Measurements from ENCODE around the gene MAMDC2.
A peak's percentile ranks its signal among the peaks of the same experiment; 100 is the strongest.

MAMDC2 gene

DNA sequence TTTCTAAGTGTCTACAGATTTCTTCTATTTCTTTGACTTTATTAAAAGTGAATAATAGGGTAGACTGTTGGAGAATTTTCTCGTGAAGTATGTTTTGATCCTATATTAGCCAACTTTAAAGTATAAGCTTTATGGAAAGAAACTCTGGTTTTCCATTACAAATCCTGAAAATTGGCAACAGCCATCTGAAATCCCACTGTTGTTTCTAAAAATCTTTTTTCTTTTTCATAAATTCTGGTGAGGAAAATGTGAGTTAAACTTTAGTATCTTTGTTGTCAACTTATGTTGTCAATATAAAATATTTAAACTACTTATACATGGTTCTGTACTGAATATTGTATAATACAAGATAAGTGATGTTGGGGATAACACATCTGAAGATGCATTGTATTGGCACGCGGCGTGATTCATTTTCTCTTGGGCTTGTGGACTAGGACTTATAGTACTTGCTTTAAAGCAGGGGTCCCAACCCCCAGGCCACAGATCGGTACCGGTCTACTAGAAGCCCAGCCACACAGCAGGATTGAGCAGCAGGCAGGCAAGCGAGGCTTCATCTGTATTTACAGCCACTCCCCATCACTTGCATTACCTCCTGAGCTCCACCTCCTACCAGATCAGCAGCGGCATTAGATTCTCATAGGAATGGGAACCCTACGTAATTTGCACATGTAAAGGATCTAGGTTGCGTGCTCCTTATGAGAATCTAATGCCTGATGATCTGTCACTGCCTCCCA, 12.7 kb downstream of the MAMDC2 start:
- intact Hi-C loops (cut with DNase I): no loop called here
- no peak for DNase-seq

GRCh38 chr9:70058569-70059116, 15.0 kb downstream of the MAMDC2 start:
- no peak for DNase-seq

GRCh38 chr9:70060148-70060882, 16.7 kb downstream of the MAMDC2 start:
- no peak for DNase-seq
- intact Hi-C loops (cut with DNase I): no loop called here

More at GRCh38 chr9:70058569-70059116, 15.0 kb downstream of the MAMDC2 start:
- intact Hi-C loops (cut with DNase I): no loop called here

DNA sequence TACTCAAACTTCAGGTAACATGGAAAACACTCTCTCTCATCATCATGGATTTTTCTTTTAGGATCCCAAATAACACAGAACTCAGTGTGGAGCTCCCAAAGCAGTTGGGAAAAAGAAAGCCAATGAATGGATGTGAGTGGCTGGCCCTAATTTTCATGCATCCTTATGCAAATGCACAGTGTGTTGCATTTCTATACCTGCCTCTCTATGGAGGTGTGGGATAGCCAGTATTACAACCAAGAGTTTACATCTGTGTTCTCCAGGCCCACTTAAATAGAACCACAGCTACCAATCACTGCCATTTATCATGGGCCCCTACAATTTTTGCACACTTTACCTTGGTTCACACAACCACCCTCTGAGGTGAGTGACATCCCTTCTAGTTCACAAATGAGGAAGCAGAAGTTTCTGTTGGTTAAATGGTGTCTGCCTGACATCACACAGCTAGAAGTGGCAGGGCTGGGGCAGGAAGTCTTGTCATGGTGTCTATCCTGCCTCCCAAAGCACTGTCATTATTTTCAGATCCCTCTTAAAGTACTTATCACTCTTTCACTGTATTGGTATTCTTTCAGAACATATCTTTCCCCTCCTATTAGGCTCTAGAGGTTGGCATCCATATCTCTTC, 17.3 kb downstream of the MAMDC2 start:
- no peak for DNase-seq
- intact Hi-C loops (cut with DNase I): no loop called here

GRCh38 chr9:70061776-70062175, 18.1 kb downstream of the MAMDC2 start:
- no peak for DNase-seq
- intact Hi-C loops (cut with DNase I): no loop called here

DNA sequence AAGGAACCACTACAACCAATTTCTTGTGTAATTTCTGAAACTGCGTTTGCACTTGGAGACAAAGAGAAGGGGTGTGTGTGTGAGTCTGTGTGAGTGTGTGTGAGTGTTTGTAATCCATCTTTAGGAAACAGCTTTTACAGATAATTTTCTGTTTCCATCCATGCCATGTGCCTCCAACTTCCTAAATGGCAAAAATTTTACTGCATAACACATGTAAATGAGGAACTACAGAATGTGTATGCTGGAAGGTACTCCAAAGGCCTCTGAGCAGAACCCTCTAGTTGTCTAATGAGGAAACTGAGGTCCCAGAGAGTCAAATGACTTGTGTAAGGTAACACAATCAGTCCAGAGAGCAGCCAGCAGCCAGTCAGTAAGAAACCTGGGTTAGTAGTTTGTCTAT, 20.8 kb downstream of the MAMDC2 start:
- DNase-seq: no peak
- intact Hi-C loops (cut with DNase I): no loop called here

DNA sequence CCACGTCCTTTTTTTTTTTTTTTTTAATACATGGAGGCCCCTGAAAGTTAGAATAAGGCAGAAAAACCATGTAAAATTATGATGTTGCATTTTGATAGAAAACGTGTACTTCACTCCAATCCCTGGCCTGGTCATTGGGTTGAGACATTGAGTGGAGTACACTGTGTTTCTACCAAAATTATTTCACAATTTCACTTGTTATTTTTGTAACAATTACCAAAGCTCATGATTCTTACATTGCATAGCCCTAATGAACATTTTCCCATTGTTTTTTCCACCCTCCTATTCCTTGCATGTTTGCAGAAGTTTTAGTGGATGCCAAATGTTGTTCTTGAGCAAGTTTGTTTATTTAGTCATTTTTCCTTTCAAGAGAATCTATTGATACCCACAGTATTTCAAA, 21.9 kb downstream of the MAMDC2 start:
- intact Hi-C loops (cut with DNase I): no loop called here
- no peak for DNase-seq

- intact Hi-C loops (cut with DNase I): no loop called here
- no peak for DNase-seq
Measured at GRCh38 chr9:70066418-70066817, 22.8 kb downstream of the MAMDC2 start.

- intact Hi-C loops (cut with DNase I): no loop called here
- DNase-seq: no peak
Measured at GRCh38 chr9:70066874-70067273, 23.2 kb downstream of the MAMDC2 start.

- no peak for DNase-seq
- intact Hi-C loops (cut with DNase I): no loop called here
Measured at GRCh38 chr9:70069704-70070103, 26.1 kb downstream of the MAMDC2 start.

DNA sequence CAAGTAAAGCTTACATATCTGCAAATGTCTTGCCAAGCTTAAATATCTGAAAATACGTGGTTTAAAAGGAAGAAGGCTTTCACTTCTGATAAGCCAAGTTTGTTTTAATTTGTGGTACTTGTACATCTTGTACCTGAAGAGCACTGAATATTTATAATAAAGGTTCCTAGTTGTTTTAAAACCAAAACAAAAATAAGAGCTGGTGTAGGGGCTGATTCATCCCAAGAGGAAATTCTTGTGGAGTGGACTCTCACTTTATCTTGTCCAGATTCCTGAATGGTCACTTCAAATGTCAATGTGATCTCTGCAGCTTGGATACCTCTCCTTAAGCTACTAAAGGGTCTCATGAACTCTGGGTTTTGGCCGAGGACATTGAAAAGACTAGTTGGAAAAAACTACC, 29.5 kb downstream of the MAMDC2 start:
- intact Hi-C loops (cut with DNase I): no loop called here
- DNase-seq: no peak

DNA sequence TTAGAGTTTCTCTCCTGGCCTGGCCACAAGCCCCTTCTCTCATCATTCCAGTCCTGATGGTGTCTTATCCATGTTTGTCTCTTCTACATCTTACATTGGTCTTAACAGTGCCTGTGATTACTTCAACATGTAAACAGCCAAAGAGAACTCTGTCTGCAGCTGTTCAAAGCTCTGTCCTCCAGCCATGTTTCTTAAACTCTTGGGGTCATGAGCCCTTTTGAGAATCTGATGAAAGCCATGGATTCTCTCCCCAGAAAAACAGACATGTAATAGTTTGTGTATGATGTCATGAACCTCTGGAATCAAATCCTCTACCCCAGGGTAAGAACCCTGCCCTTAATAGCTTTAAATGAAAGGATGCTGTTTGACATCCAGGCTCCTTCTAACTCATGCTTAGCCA, 30.1 kb downstream of the MAMDC2 start:
- no peak for DNase-seq
- intact Hi-C loops (cut with DNase I): no loop called here

GRCh38 chr9:70076678-70077077, 33.0 kb downstream of the MAMDC2 start:
- DNase-seq: no peak
- intact Hi-C loops (cut with DNase I): no loop called here

DNA sequence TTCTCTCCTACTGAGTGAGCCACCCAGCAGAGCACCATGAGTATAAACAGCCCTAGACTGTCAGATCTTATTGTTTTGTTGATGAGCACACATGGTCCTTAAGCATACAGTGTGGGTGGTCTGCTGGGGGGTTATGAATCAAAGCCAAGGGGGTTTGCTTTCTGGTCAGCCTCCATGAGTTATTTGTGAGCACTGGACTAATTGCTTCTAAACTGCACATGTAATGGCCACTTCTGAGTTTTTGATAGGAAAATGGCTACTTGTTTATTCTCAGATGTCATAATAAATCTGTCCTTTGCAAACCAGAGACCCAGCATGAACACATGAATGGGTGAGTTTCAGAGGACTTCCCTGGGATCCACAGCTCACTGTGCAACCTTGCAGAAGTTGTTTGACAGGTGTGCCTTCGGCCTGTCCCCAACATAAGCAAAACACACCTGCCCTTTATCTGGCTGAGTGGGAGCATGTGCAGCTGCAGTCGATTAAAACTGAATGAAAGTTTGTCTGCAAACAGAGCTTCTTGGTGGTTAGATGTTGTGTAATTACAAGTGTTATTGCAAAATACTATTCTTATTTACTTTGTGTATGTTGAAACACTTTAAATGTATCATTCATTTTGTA, 35.9 kb downstream of the MAMDC2 start:
- no peak for DNase-seq
- intact Hi-C loops (cut with DNase I): no loop called here

- peak in 5 of 42 donors; percentile 4 to 38 (median 19) for DNase-seq
- intact Hi-C loops (cut with DNase I): no loop called here
Measured at GRCh38 chr9:70080481-70081119, 37.0 kb downstream of the MAMDC2 start.

DNA sequence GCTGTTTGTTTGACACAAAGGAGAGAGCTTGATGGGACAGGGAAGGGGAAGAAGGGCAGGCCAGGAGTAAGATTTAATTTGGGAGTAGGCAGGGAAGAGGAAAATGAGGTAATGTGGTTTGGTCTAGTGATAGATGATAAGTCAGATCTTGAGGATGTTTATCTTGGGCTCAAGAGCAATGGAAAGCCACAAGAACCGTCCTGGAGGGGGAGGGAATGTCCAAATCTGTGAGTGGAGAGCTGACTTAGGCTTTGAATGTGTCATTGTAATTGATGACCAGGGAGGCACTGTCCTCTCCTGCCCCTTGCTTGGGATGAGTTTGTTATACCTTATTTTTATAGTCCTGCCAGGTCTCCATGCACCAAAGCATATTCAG, 37.5 kb downstream of the MAMDC2 start:
- intact Hi-C loops (cut with DNase I): no loop called here
- no peak for DNase-seq

DNA sequence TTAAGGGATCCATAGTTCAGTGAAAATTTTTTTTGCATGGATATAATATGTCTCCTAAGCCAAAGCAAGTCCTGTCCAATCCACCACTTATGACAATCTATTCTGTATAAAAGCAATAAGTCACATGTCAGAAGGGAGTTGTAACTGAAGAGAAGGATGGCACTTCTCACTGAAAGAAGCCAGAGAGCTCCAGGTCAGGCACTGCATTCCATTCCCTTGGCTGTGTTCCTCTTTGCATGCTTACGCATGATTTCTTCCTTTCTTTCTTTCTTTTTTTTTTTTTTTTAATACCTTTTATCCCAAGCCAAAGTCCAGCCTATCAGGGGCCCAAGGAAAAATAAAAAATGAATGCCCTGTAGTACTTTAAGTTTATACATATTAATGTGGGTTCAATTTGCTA, 39.8 kb downstream of the MAMDC2 start:
- no peak for DNase-seq
- intact Hi-C loops (cut with DNase I): no loop called here

DNA sequence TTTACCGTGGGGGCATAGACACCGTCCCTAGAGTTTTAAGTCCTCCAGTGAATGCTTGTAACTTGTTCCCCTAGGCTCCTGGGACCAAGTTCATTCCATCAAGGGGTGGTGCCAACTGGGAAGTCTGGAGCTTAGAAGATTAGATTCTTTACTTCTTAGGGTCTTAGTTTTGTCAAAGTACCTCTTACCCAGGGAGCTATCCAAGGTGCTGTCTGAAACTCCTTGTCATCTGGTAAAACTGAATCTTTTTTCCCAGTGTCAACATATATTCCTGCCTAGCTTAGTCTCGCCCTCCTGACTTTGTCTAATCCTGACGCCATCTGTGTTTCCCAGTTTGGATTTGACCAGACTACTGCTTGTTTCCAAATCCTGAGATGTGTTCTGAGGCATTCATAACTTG, 41.6 kb downstream of the MAMDC2 start:
- no peak for DNase-seq
- intact Hi-C loops (cut with DNase I): no loop called here

DNA sequence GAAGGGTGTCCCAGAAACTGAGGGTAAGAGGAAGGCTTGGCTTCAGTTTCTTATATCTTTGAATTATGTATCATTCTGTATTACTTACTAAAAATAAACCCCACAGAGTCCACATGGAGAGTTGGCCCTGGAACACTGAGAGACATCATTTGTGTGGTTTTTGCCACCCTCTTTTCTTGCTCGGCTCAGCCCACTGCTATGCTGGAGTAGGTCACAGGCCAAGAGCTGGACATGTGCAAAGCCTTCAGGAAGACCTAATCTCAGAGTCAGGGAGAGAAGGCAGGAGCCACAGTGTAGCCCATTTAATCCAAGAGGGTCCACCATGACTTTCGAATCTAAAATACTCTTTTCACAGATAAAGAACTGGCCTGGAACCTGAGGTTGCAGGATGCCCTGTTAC, 47.5 kb downstream of the MAMDC2 start:
- intact Hi-C loops (cut with DNase I): no loop called here
- no peak for DNase-seq
